VCaP (cell line): Measurements from ENCODE around the gene CDKN1C.

ENCODE experiments used
- H3K27ac ChIP-seq: fragments of 450-650 bp; 2 replicates; pipeline ENCODE4 v1.5.1; 2017
- TF ChIP-seq, protein P1 (sequence below): fragments of 450-650 bp; conservative IDR thresholded peaks from 2 replicates; pipeline ENCODE4 v1.5.1; 2017; ENCODE audit warnings: mild to moderate bottlenecking, moderate library complexity

CDKN1C gene

DNA sequence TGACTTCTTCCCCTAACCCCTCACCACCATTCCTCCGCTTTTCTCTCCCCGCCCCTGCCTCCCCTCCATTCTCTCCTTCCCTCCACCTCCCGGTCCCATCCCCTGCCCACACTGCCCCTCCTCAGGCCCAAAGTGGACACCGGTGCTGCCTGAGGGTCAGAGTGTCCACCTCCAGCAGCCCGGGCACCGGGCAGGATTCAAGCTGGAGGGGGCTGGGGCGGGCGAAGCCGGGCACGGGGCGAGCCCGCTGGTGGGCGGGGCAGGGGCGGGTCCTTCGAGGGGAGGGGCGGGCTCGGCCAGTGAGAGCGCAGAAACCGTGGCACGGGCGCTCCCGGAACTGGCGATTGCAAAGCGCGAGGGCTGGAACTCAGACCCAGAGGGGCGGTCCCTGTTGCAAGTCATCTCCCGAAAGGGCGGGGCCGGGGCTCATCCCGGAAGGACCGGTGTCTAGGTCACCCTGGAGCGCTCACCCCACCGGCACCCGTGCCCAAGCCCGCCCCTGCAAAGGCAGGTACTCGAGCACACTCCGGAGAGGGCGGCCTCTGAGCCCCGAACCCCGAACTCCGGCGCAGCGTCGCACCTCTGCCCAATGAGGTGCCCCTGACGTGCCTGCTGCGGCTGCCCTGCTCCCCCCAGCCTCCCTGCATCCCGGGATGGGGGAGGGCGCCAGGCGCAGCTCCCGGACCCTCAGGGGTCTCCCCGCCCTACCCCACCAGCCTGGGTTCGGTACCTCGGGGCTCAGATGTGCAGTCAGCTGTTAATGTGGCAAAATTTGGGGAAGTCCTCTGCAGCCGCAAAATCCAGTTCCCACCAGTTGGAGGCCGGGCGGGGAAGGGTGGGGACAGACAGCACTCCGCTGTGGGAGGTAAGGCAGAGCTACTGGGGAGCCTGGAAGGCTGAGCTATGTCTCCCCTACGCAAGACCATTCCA is 16.5 kb upstream of the CDKN1C start:
- H3K27ac ChIP-seq = peak overlapping the region; percentile 54

DNA sequence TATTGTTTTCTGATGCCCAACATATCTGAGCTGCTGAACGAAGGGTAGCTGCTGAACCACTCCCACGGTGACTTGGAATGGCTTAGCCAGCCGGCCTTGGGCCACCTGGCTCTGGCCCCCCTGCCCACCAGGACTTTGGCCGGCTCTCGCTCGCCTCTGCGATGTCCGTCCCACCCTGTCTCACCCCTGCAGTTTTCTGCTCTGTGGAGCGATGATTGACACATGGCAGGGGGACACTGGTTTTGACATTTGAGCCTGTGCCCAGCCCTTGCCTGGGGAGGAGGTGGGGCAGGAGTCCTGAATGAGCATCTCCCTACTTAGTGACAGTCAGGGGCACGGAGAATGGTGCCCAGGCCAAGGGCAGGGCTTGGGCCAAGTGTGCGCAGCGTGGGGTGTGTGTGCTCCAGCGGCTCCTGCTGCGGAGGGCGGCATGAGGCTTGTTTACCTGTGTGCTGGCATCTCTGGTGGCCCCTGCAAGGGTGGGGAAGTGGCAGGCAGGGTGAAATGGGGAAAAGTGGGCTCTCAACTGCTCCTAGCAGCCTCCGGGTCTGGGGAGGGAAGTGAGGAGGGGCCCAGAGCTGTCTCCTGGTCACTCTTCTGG is 15.7 kb upstream of the CDKN1C start:
- TF ChIP-seq, protein P1, sequence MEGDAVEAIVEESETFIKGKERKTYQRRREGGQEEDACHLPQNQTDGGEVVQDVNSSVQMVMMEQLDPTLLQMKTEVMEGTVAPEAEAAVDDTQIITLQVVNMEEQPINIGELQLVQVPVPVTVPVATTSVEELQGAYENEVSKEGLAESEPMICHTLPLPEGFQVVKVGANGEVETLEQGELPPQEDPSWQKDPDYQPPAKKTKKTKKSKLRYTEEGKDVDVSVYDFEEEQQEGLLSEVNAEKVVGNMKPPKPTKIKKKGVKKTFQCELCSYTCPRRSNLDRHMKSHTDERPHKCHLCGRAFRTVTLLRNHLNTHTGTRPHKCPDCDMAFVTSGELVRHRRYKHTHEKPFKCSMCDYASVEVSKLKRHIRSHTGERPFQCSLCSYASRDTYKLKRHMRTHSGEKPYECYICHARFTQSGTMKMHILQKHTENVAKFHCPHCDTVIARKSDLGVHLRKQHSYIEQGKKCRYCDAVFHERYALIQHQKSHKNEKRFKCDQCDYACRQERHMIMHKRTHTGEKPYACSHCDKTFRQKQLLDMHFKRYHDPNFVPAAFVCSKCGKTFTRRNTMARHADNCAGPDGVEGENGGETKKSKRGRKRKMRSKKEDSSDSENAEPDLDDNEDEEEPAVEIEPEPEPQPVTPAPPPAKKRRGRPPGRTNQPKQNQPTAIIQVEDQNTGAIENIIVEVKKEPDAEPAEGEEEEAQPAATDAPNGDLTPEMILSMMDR = no peak
- peak overlapping the region; percentile 54 for H3K27ac ChIP-seq

More for the DNA sequence above, 16.5 kb upstream of the CDKN1C start:
- TF ChIP-seq, protein P1 = no peak

- TF ChIP-seq, protein P1 = no peak
- H3K27ac ChIP-seq = no peak overlapping the region
Observed at GRCh38 chr11:2899080-2899783, 13.7 kb upstream of the CDKN1C start.

- H3K27ac ChIP-seq = no peak overlapping the region
- TF ChIP-seq, protein P1 = no peak
Observed at GRCh38 chr11:2898366-2899079, 12.9 kb upstream of the CDKN1C start.

GRCh38 chr11:2897048-2897447 is 11.5 kb upstream of the CDKN1C start:
- TF ChIP-seq, protein P1 = no peak

DNA sequence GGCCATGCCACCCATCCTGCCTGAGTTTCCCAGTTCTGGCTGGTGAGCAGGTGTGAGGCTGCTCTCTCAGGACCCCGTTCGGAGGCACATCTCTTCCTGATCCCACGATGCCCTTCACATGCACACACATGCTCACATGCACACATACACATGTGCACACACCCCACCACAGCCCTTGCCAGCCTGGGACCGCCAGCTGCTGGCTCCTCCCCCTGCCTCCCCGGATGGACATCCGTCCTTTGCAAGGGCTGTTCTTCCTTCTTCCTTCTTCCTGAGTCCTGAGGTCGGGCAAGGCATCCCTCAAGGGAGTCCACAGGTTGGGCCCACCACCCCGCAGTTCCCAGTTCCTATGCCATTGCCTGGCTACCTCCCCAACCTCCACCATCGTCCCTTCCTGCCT is 10.5 kb upstream of the CDKN1C start:
- no peak overlapping the region for H3K27ac ChIP-seq
- TF ChIP-seq, protein P1 = no peak

More at GRCh38 chr11:2897048-2897447, 11.5 kb upstream of the CDKN1C start:
- H3K27ac ChIP-seq = no peak overlapping the region

DNA sequence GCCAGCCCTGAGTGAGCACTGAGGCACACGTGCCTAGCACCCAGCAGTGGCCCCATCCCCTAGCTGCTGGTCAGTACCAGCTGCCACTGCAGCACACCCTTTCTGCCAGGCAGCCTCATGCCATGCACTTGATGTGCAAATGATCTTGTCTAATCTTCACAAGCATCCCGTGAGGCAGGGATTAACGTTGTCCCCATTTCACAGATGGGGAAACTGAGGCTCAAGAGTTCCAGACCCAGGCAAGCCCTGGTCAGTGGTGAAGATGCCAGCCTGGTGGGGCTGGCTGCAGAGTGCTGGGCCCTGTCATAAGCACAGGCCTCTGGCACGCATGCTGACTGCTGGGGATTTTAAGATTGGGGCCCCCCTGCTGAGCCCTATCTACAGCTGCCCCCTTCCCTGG is 8.4 kb upstream of the CDKN1C start:
- no peak overlapping the region for H3K27ac ChIP-seq
- TF ChIP-seq, protein P1 = no peak
